Measurements from ENCODE around the gene PDE10A. TPM values are rescaled to one million over a fixed set of nuclear protein-coding genes. Genes with fewer than 3 reads are reported as not detected.

The PDE10A gene
- total and polyA plus RNA-seq, 2 of the 8 experiments (the other 6 are each of a cell fraction or from before 2014, with no cell fraction given), result 1.1 to 2.4 TPM

DNA sequence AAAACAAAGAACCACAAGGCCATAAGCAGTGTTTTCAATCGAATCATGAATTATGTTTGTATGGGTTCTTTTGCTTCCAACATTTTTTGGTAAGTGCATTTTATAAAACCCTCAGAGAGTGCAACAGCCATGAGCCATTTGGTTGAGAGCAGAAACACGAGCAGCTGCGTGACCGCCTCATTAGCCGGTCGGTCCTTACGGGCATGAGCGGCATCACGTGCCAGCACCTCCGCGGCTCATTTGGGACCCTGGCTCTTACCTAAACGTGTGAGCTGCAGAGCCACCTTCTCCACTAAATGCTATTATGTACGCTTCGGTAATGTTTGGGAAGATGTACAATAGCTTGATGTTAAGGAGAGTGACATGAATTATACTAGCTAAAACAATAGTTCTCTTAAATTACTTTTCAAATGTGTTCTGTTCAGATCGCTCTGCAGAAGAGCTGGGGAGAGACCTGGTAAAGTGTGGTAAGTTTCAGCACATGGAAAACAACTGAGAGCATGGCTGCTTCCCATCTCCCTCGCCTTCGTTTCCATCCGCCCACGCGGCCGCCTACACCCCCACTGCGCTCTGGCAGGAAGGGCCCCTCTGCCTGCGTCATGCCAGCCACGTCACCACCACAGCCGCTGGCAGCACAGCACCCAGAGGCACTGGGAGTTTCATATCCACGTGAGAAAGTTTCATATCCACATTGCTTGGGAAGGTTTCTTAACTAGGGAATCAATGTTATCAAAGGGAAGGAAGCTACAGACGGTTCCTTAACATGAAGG is 23.7 kb upstream of the PDE10A start:
- no peak overlapping the region for H3K9ac ChIP-seq (replicated peaks in 1 of 4; ENCODE audit: extremely low read depth in 1 of 4, low read depth in 3 of 4, low read length in 3 of 4)
- peaks cover 0 to 2% (median 0%) of the 10 kb centered on the region in 4 experiments; a peak in 1 of 7 replicates for H3K4me1 ChIP-seq (replicated peaks in 1 of 4; ENCODE audit: control insufficient read depth in 3 of 4, insufficient read depth in 4 of 4, low read length in 3 of 4)
- H3K4ac ChIP-seq (replicated peaks; ENCODE audit: insufficient read length, low read depth, low read length), result no peak overlapping the region
- H3K79me1 ChIP-seq (ENCODE audit: low read depth, low read length), result no peaks in the 10 kb centered on the region
- WGBS, 2 experiments (ENCODE audit: extremely low coverage in 1 of 2, insufficient coverage in 1 of 2, insufficient read length in 1 of 2, insufficient replicate concordance in 2 of 2, low coverage in 1 of 2, low lambda C conversion rate in 2 of 2, missing lambda C conversion rate in 1 of 2), result 87% methylated on average over 27 of the region's 27 CpGs; no CpG with 5 or more reads in 1 of the 2 experiments
- H2AFZ ChIP-seq (ENCODE audit: low read length), result no peak overlapping the region
- POLR2A ChIA-PET (ENCODE audit: partially characterized antibody), result no interaction called here
- H3K4me2 ChIP-seq (ENCODE audit: insufficient read depth in 1 of 2, low read depth in 2 of 2, low read length in 2 of 2), result no peak overlapping the region
- no peaks in the 10 kb centered on the region for H3K79me2 ChIP-seq (ENCODE audit: control insufficient read depth in 1 of 2, insufficient read depth in 2 of 2, low read length in 2 of 2)
- H4K20me1 ChIP-seq (replicated peaks in 1 of 2; ENCODE audit: control insufficient read depth in 1 of 2, insufficient read depth in 2 of 2, low read length in 2 of 2), result no peaks in the 10 kb centered on the region
- no peak for DNase-seq (ENCODE audit: low read depth in 1 of 2, low spot score in 2 of 2)
- H3K23ac ChIP-seq (ENCODE audit: insufficient read length), result no peak overlapping the region
- no peaks in the 10 kb centered on the region for H3K9me3 ChIP-seq (ENCODE audit: insufficient read depth in 2 of 2, low read depth in 1 of 2, low read length in 1 of 2)
- H4K91ac ChIP-seq (replicated peaks; ENCODE audit: insufficient read length, low read length), result no peak overlapping the region
- H2BK15ac ChIP-seq (ENCODE audit: low read length), result no peak overlapping the region
- H4K8ac ChIP-seq (ENCODE audit: extremely low read depth, insufficient read depth, low read length), result no peak overlapping the region
- no peak for TF ChIP-seq KDM1A (IDR thresholded peaks at IDR 0.05; ENCODE audit: borderline replicate concordance, low read length)
- TF ChIP-seq NANOG (IDR thresholded peaks at IDR 0.05; ENCODE audit: insufficient read depth, low read depth, low read length, poor library complexity, severe bottlenecking), result no peak
- TF ChIP-seq YY1 (IDR thresholded peaks at IDR 0.05; ENCODE audit: low read depth, low read length), result no peak
- FAIRE-seq, result no peak
- H2BK120ac ChIP-seq (replicated peaks; ENCODE audit: low read depth, low read length), result no peak overlapping the region
- no peak overlapping the region for H2BK5ac ChIP-seq (ENCODE audit: low read depth, low read length)
- no peaks in the 10 kb centered on the region; the same call in 1 of the 2 replicates for H3K23me2 ChIP-seq (ENCODE audit: low read depth, low read length)
- no peak overlapping the region for H3K14ac ChIP-seq (ENCODE audit: insufficient read length)
- H3K4me3 ChIP-seq (ENCODE audit: extremely low read depth in 1 of 4, insufficient read depth in 2 of 4, low read depth in 3 of 4, low read length in 4 of 4), result no peak overlapping the region
- CTCF ChIA-PET (ENCODE audit: partially characterized antibody), result interaction anchor here (1.6 kb wide), 1 partner anchor 10 kb away, joined by 4 read pairs; no protein-coding TSS in a partner anchor
- no peak overlapping the region for H3K56ac ChIP-seq (replicated peaks; ENCODE audit: insufficient read length, low read depth, low read length)
- H3K27me3 ChIP-seq (replicated peaks in 1 of 4; ENCODE audit: control insufficient read depth in 3 of 4, extremely low read depth in 1 of 4, insufficient read depth in 3 of 4, low read length in 3 of 4), result no peaks in the 10 kb centered on the region
- no peak overlapping the region for H2AK5ac ChIP-seq (ENCODE audit: low read depth, low read length)
- H4K5ac ChIP-seq (ENCODE audit: insufficient read length, low read depth, low read length), result no peak overlapping the region
- no peak overlapping the region for H3K18ac ChIP-seq (ENCODE audit: extremely low read depth, low read length)
- no peaks in the 10 kb centered on the region for H3K36me3 ChIP-seq (ENCODE audit: control insufficient read depth in 2 of 4, insufficient read depth in 4 of 4, low read length in 3 of 4)
- H2BK12ac ChIP-seq (ENCODE audit: low read depth, low read length), result no peak overlapping the region
- H3K27ac ChIP-seq (ENCODE audit: low read depth, low read length), result no peak overlapping the region
- H2BK20ac ChIP-seq (ENCODE audit: low read length), result no peak overlapping the region
